ENCODE measurements around the gene BPHL.

The BPHL gene

GRCh38 chr6:3119040-3119723, 671 bp downstream of the BPHL start:
- TF ChIP-seq CTCF (IDR thresholded peaks at IDR 0.05; ENCODE audit: low read length, missing control alignments): no peak
- peak; percentile 28 for DNase-seq (ENCODE audit: low read depth)
- peak overlapping the region; percentile 84 for H3K4me3 ChIP-seq (replicated peaks; ENCODE audit: low read depth, low read length)

GRCh38 chr6:3120765-3121089, 2.2 kb downstream of the BPHL start:
- no peak overlapping the region for H3K4me3 ChIP-seq (replicated peaks; ENCODE audit: low read depth, low read length)
- DNase-seq (ENCODE audit: low read depth): no peak
- TF ChIP-seq CTCF (IDR thresholded peaks at IDR 0.05; ENCODE audit: low read length, missing control alignments): no peak

GRCh38 chr6:3122823-3123182, 4.3 kb downstream of the BPHL start:
- no peak overlapping the region for H3K4me3 ChIP-seq (replicated peaks; ENCODE audit: low read depth, low read length)
- DNase-seq (ENCODE audit: low read depth): no peak
- no peak for TF ChIP-seq CTCF (IDR thresholded peaks at IDR 0.05; ENCODE audit: low read length, missing control alignments)

- TF ChIP-seq CTCF (IDR thresholded peaks at IDR 0.05; ENCODE audit: low read length, missing control alignments): no peak
- H3K4me3 ChIP-seq (replicated peaks; ENCODE audit: low read depth, low read length): no peak overlapping the region
- no peak for DNase-seq (ENCODE audit: low read depth)
Measured at GRCh38 chr6:3124667-3125066, 6.2 kb downstream of the BPHL start.

- TF ChIP-seq CTCF (IDR thresholded peaks at IDR 0.05; ENCODE audit: low read length, missing control alignments): no peak
- H3K4me3 ChIP-seq (replicated peaks; ENCODE audit: low read depth, low read length): no peak overlapping the region
- no peak for DNase-seq (ENCODE audit: low read depth)
Measured at GRCh38 chr6:3125815-3126214, 7.3 kb downstream of the BPHL start.

GRCh38 chr6:3128356-3129108, 10.0 kb downstream of the BPHL start:
- TF ChIP-seq CTCF (IDR thresholded peaks at IDR 0.05; ENCODE audit: low read length, missing control alignments): no peak
- H3K4me3 ChIP-seq (replicated peaks; ENCODE audit: low read depth, low read length): no peak overlapping the region
- no peak for DNase-seq (ENCODE audit: low read depth)

GRCh38 chr6:3131695-3132094, 13.2 kb downstream of the BPHL start:
- no peak for DNase-seq (ENCODE audit: low read depth)
- no peak overlapping the region for H3K4me3 ChIP-seq (replicated peaks; ENCODE audit: low read depth, low read length)
- no peak for TF ChIP-seq CTCF (IDR thresholded peaks at IDR 0.05; ENCODE audit: low read length, missing control alignments)

Data from fibroblast of pulmonary artery (primary cell).